ENCODE results near the gene TREML1.

DNA sequence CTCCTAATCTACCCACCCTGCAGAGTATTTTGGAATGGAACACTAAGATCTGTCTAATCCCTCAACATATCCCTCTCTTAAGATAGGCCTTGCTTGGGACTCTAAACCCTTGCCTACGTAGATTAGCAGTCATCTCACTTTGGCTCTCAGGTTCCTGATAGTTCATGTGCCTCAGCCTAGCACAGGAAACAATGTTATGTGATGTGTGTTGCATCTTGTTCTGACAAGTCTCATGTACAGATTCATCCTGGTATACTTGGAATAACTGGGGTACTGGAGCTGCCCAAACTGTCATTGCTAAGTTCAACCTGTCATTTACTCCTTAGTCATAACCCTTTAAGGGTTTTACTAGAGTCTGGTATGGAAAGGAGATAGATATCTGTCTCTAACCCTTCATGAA lies 34.1 kb downstream of the TREML1 start:
- no peak for TF ChIP-seq POLR2AphosphoS5 (IDR thresholded peaks at IDR 0.05; ENCODE audit: borderline replicate concordance, low read depth, low read length)
- no peak for TF ChIP-seq EZH2 (IDR thresholded peaks at IDR 0.05)
- TF ChIP-seq FOXP2 (optimal IDR thresholded peaks at IDR 0.05; ENCODE audit: control extremely low read depth, extremely low read length, insufficient read depth), result no peak
